HG03097 (cell line): ENCODE results near the gene FCHSD1.
"Not testable (repeated sequence)": the region's sequence is repeated elsewhere in the genome, so short reads cannot be mapped to it uniquely, and the experiment has no call there.

Source experiments
- ATAC-seq: cut with Tn5 transposase; IDR thresholded peaks from one replicate; pipeline ENCODE4 v1.9.1; 2021; ENCODE audit not compliant: unreplicated experiment, low FRiP score

The FCHSD1 gene

GRCh38 chr5:141618030-141618803 lies 33.0 kb downstream of the FCHSD1 start:
- peak; percentile 27 for ATAC-seq

- ATAC-seq = no peak
These were observed 33.6 kb downstream of the FCHSD1 start for GRCh38 chr5:141617682-141618029.

GRCh38 chr5:141617128-141617527 lies 34.1 kb downstream of the FCHSD1 start:
- no peak for ATAC-seq

- no peak for ATAC-seq
These were observed 35.1 kb downstream of the FCHSD1 start for GRCh38 chr5:141615991-141616720.

- no peak for ATAC-seq
These were observed 37.9 kb downstream of the FCHSD1 start for GRCh38 chr5:141613344-141613743.

- no peak for ATAC-seq
These were observed 39.9 kb downstream of the FCHSD1 start for GRCh38 chr5:141611289-141611688.

GRCh38 chr5:141609921-141610320 lies 41.3 kb downstream of the FCHSD1 start:
- not testable (repeated sequence) for ATAC-seq

- no peak for ATAC-seq
These were observed 42.2 kb downstream of the FCHSD1 start for GRCh38 chr5:141609044-141609443.

GRCh38 chr5:141608557-141608956 lies 42.7 kb downstream of the FCHSD1 start:
- ATAC-seq = no peak

- ATAC-seq = no peak
These were observed 43.2 kb downstream of the FCHSD1 start for GRCh38 chr5:141608046-141608445.

- peak; percentile 93 for ATAC-seq
These were observed 45.5 kb downstream of the FCHSD1 start for GRCh38 chr5:141605523-141606277.

- ATAC-seq = no peak
These were observed 47.1 kb downstream of the FCHSD1 start for GRCh38 chr5:141603923-141604717.

- ATAC-seq = no peak
These were observed 48.6 kb downstream of the FCHSD1 start for GRCh38 chr5:141602606-141603005.

GRCh38 chr5:141598391-141599345 lies 52.5 kb downstream of the FCHSD1 start:
- ATAC-seq = no peak

- ATAC-seq = no peak
These were observed 53.4 kb downstream of the FCHSD1 start for GRCh38 chr5:141597814-141598213.

GRCh38 chr5:141597394-141597793 lies 53.8 kb downstream of the FCHSD1 start:
- no peak for ATAC-seq

GRCh38 chr5:141596867-141597266 lies 54.4 kb downstream of the FCHSD1 start:
- ATAC-seq = no peak

GRCh38 chr5:141590127-141590526 lies 61.1 kb downstream of the FCHSD1 start:
- ATAC-seq = no peak
